H9 (cell line): Measurements from ENCODE around the gene ABCD1. TPM values are rescaled to one million over a fixed set of nuclear protein-coding genes. Genes with fewer than 3 reads are reported as not detected.

Experiments
- DNase-seq: peaks from one replicate; pipeline ENCODE4 v3.0.0-alpha.2; 2017
- H2AFZ ChIP-seq: one replicate; pipeline ENCODE4 v1.6.1; 2013; ENCODE audit warnings: mild to moderate bottlenecking, low read length, control low read depth, moderate library complexity
- H2AK5ac ChIP-seq: 2 replicates; pipeline ENCODE4 v1.6.1; 2013; ENCODE audit warnings: low read length, control low read depth, mixed read lengths; ENCODE audit not compliant: insufficient read length
- H2BK120ac ChIP-seq: one replicate; pipeline ENCODE4 v1.6.1; 2013; ENCODE audit warnings: low read depth, mild to moderate bottlenecking, low read length, control low read depth, inconsistent platforms; ENCODE audit not compliant: poor library complexity, severe bottlenecking
- H2BK12ac ChIP-seq: 2 replicates; pipeline ENCODE4 v1.6.1; 2013; ENCODE audit warnings: low read length, control low read depth, mixed read lengths, low read depth; ENCODE audit not compliant: insufficient read length
- H2BK15ac ChIP-seq: 2 replicates; pipeline ENCODE4 v1.6.1; 2013; ENCODE audit warnings: low read depth, low read length, control low read depth
- H2BK20ac ChIP-seq: one replicate; pipeline ENCODE4 v1.6.1; 2013; ENCODE audit warnings: low read depth, mild to moderate bottlenecking, low read length, control low read depth, inconsistent platforms; ENCODE audit not compliant: poor library complexity, severe bottlenecking
- H2BK5ac ChIP-seq: 2 replicates; pipeline ENCODE4 v1.6.1; 2013; ENCODE audit warnings: low read length, control low read depth, mixed read lengths; ENCODE audit not compliant: insufficient read length
- H3K14ac ChIP-seq: 2 replicates; pipeline ENCODE4 v1.6.1; 2013; ENCODE audit warnings: low read length, control low read depth; ENCODE audit not compliant: insufficient read depth
- H3K18ac ChIP-seq: 2 replicates; pipeline ENCODE4 v1.6.1; 2013; ENCODE audit warnings: low read depth, mild to moderate bottlenecking, mixed read lengths, low read length, control low read depth; ENCODE audit not compliant: insufficient read length
- H3K23ac ChIP-seq: 2 replicates; pipeline ENCODE4 v1.6.1; 2013; ENCODE audit warnings: low read length, control low read depth, mixed read lengths, low read depth; ENCODE audit not compliant: insufficient read length
- H3K23me2 ChIP-seq: 2 replicates; pipeline ENCODE4 v1.6.1; 2013; ENCODE audit warnings: low read depth, mild to moderate bottlenecking, mixed read lengths, low read length, control low read depth; ENCODE audit not compliant: insufficient read length, poor library complexity, severe bottlenecking
- H3K27ac ChIP-seq: 2 replicates; pipeline ENCODE4 v1.5.1; 2013; ENCODE audit warnings: low read length, control low read depth, mixed read lengths, low read depth; ENCODE audit not compliant: insufficient read length
- H3K27me3 ChIP-seq: 2 replicates; pipeline ENCODE4 v1.6.1; 2013; ENCODE audit warnings: low read length, control low read depth, inconsistent platforms; ENCODE audit not compliant: insufficient read depth
- H3K4ac ChIP-seq: 2 replicates; pipeline ENCODE4 v1.6.1; 2013; ENCODE audit warnings: low read depth, mild to moderate bottlenecking, control low read depth, inconsistent platforms, low read length, moderate library complexity
- H3K4me1 ChIP-seq: 2 replicates; pipeline ENCODE4 v1.6.1; 2013; ENCODE audit warnings: low read length, control low read depth, inconsistent platforms; ENCODE audit not compliant: insufficient read depth
- H3K4me2 ChIP-seq: 2 replicates; pipeline ENCODE4 v1.6.1; 2013; ENCODE audit warnings: low read length, control low read depth, mixed read lengths; ENCODE audit not compliant: insufficient read length, insufficient read depth
- H3K56ac ChIP-seq: 2 replicates; pipeline ENCODE4 v1.6.1; 2013; ENCODE audit warnings: low read depth, mild to moderate bottlenecking, mixed read lengths, low read length, control low read depth; ENCODE audit not compliant: insufficient read length
- H3K79me1 ChIP-seq: 2 replicates; pipeline ENCODE4 v1.6.1; 2013; ENCODE audit warnings: low read depth, mild to moderate bottlenecking, moderate library complexity, low read length, control low read depth, inconsistent platforms; ENCODE audit not compliant: insufficient read depth, poor library complexity, severe bottlenecking
- H3K79me2 ChIP-seq: 2 replicates; pipeline ENCODE4 v1.6.1; 2013; ENCODE audit warnings: low read length, control low read depth, inconsistent platforms; ENCODE audit not compliant: insufficient read depth
- H3K9ac ChIP-seq: 2 replicates; pipeline ENCODE4 v1.6.1; 2013; ENCODE audit warnings: low read length, control low read depth, mixed read lengths; ENCODE audit not compliant: insufficient read length; ENCODE audit errors: extremely low read depth
- H3K9me3 ChIP-seq: one replicate; pipeline ENCODE4 v1.6.1; 2013; ENCODE audit warnings: low read depth, low read length, inconsistent platforms; ENCODE audit not compliant: control insufficient read depth
- H3T11ph ChIP-seq: one replicate; pipeline ENCODE4 v1.6.1; 2013; ENCODE audit warnings: mild to moderate bottlenecking, low read length, control low read depth, inconsistent platforms
- H4K20me1 ChIP-seq: one replicate; pipeline ENCODE4 v1.6.1; 2013; ENCODE audit not compliant: control insufficient read depth, insufficient read length, insufficient read depth
- H4K5ac ChIP-seq: 2 replicates; pipeline ENCODE4 v1.6.1; 2013; ENCODE audit warnings: low read depth, mild to moderate bottlenecking, mixed read lengths, low read length, control low read depth; ENCODE audit not compliant: insufficient read length
- H4K8ac ChIP-seq: replicated peaks from 2 replicates; pipeline ENCODE4 v1.6.1; 2013; ENCODE audit warnings: low read length, control low read depth, mixed read lengths, low read depth; ENCODE audit not compliant: insufficient read length
- H4K91ac ChIP-seq: 2 replicates; pipeline ENCODE4 v1.6.1; 2013; ENCODE audit warnings: low read depth, mild to moderate bottlenecking, moderate library complexity, mixed read lengths, low read length, control low read depth; ENCODE audit not compliant: insufficient read length
- H3K27ac Mint-ChIP-seq, 3 experiments: 2 replicates in 2 of 3; 3 replicates in 1 of 3; pipeline ENCODE4 v1.8.0; 2020 to 2021; ENCODE audit warnings: mixed read lengths in 3 of 3, mild to moderate bottlenecking in 1 of 3, moderate library complexity in 1 of 3
- H3K27me3 Mint-ChIP-seq: 2 replicates; pipeline ENCODE4 v1.8.0; 2021; ENCODE audit warnings: low read depth, mild to moderate bottlenecking, moderate library complexity, mixed read lengths
- H3K36me3 Mint-ChIP-seq, 3 experiments: 2 replicates in 2 of 3; 3 replicates in 1 of 3; pipeline ENCODE4 v1.8.0; 2020 to 2021; ENCODE audit warnings: low read depth in 3 of 3, mixed read lengths in 3 of 3; ENCODE audit not compliant: insufficient read depth in 1 of 3
- H3K4me1 Mint-ChIP-seq, 2 experiments: 2 replicates each; pipeline ENCODE4 v1.8.0; 2020; ENCODE audit warnings: mixed read lengths in 2 of 2
- H3K4me3 Mint-ChIP-seq, 2 experiments: 2 replicates in 1 of 2; 3 replicates in 1 of 2; pipeline ENCODE4 v1.8.0; 2020 to 2021; ENCODE audit warnings: mild to moderate bottlenecking in 2 of 2, mixed read lengths in 2 of 2, moderate library complexity in 1 of 2
- H3K9me3 Mint-ChIP-seq, 2 experiments: 2 replicates in 1 of 2; 3 replicates in 1 of 2; pipeline ENCODE4 v1.8.0; 2020; ENCODE audit warnings: mild to moderate bottlenecking in 2 of 2, mixed read lengths in 2 of 2, moderate library complexity in 1 of 2
- WGBS: extraction: QIAGEN DNeasy Blood & Tissue Kit; methylation state at CpG from one replicate; pipeline ENCODE4 v1.1.7; 2013; ENCODE audit warnings: missing lambda C conversion rate, low lambda C conversion rate, mixed read lengths; ENCODE audit not compliant: insufficient read length; ENCODE audit errors: extremely low coverage; 5-methylcytosine and 5-hydroxymethylcytosine counted together
- total RNA-seq: library from RNA; stranded (reverse); gene quantifications from 2 replicates; pipeline ENCODE4 v1.2.1, GENCODE V29; 2021
- TF ChIP-seq, protein P1 (sequence below): fragments of 200-600 bp; sonication (generic); conservative IDR thresholded peaks from 3 replicates; pipeline ENCODE4 v1.8.0; 2021; ENCODE audit warnings: antibody characterized with exemption, mild to moderate bottlenecking

The ABCD1 gene
- total RNA-seq, 1 experiment from 2014 or later: 11.1 TPM

DNA sequence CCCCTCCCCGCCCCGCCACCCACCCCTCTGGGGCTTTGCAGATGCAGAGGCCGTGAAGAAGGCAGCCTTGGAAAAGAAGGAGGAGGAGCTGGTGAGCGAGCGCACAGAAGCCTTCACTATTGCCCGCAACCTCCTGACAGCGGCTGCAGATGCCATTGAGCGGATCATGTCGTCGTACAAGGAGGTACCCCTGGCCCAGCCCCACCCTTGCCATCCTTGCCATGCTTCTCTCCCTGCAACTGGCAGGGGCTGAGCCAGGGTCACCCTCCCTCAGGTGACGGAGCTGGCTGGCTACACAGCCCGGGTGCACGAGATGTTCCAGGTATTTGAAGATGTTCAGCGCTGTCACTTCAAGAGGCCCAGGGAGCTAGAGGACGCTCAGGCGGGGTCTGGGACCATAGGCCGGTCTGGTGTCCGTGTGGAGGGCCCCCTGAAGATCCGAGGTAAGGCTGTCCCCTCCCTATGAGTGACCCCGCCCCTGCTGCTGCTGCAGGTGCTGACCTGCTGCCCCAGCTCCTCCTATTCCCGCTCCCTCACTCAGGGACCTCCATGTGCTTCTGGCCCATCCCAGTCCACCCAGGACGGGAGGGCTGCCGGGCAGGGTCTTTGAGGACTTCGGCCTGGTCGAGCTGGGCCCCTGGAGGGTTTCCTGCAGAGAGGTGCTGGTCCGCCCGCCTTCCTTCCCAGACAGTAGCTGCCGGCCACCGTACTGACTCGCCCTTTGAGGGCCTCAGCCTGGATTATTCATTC is 11.6 kb downstream of the ABCD1 start:
- no peaks in the 10 kb centered on the region for H3K27me3 ChIP-seq
- Mint-ChIP-seq H3K9me3 (peaks cover 78 to 85% of the 10 kb centered on the region in 2 experiments), H3K4me1 (peaks cover 7 to 8% of the 10 kb centered on the region in 2 experiments), H3K36me3 (peaks cover 10 to 39% (median 24%) of the 10 kb centered on the region in 3 experiments), H3K27ac (no peak overlapping the region; a peak in 1 of 7 replicates), H3K27me3 (no peaks in the 10 kb centered on the region; the same call in 1 of the 2 replicates), H3K4me3 (no peak overlapping the region)
- peaks cover 31% of the 10 kb centered on the region for H3K9me3 ChIP-seq
- H4K8ac ChIP-seq: no peak overlapping the region
- no peak overlapping the region for H3T11ph ChIP-seq
- no peaks in the 10 kb centered on the region for H4K20me1 ChIP-seq
- no peaks in the 10 kb centered on the region for H3K79me1 ChIP-seq
- no peak for DNase-seq
- no peak overlapping the region for H3K14ac ChIP-seq
- H4K5ac ChIP-seq: no peak overlapping the region
- H3K27ac ChIP-seq: no peak overlapping the region
- no peak overlapping the region for H2AK5ac ChIP-seq
- H2BK5ac ChIP-seq: no peak overlapping the region
- WGBS: no CpG with 5 or more reads among the region's 30 CpGs
- H3K23me2 ChIP-seq: no peaks in the 10 kb centered on the region
- no peak overlapping the region for H2BK20ac ChIP-seq
- H3K23ac ChIP-seq: no peak overlapping the region
- H4K91ac ChIP-seq: no peak overlapping the region
- H2AFZ ChIP-seq: no peak overlapping the region
- no peak overlapping the region for H2BK12ac ChIP-seq
- H3K4me2 ChIP-seq: no peak overlapping the region
- H3K4me1 ChIP-seq: no peaks in the 10 kb centered on the region
- no peak overlapping the region for H3K18ac ChIP-seq
- no peak overlapping the region for H3K9ac ChIP-seq
- H2BK15ac ChIP-seq: no peak overlapping the region
- no peaks in the 10 kb centered on the region for H3K79me2 ChIP-seq
- H3K4ac ChIP-seq: no peak overlapping the region
- TF ChIP-seq, protein P1, sequence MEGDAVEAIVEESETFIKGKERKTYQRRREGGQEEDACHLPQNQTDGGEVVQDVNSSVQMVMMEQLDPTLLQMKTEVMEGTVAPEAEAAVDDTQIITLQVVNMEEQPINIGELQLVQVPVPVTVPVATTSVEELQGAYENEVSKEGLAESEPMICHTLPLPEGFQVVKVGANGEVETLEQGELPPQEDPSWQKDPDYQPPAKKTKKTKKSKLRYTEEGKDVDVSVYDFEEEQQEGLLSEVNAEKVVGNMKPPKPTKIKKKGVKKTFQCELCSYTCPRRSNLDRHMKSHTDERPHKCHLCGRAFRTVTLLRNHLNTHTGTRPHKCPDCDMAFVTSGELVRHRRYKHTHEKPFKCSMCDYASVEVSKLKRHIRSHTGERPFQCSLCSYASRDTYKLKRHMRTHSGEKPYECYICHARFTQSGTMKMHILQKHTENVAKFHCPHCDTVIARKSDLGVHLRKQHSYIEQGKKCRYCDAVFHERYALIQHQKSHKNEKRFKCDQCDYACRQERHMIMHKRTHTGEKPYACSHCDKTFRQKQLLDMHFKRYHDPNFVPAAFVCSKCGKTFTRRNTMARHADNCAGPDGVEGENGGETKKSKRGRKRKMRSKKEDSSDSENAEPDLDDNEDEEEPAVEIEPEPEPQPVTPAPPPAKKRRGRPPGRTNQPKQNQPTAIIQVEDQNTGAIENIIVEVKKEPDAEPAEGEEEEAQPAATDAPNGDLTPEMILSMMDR: no peak
- no peak overlapping the region for H3K56ac ChIP-seq
- no peak overlapping the region for H2BK120ac ChIP-seq
